Stomach smooth muscle (tissue), 2 donors: ENCODE measurements around the gene PLCL2.
"Not testable (repeated sequence)": the region's sequence is repeated elsewhere in the genome, so short reads cannot be mapped to it uniquely, and the experiment has no call there.

Experiments
- H3K27ac ChIP-seq: one replicate; pipeline ENCODE4 v1.7.0; 2013; ENCODE audit warnings: mild to moderate bottlenecking, low read length, inconsistent platforms
- H3K27me3 ChIP-seq, 2 donors: one replicate each; pipeline ENCODE4 v1.7.0; 2013; ENCODE audit warnings: low read length in 2 of 2; ENCODE audit not compliant: insufficient read depth in 2 of 2, control insufficient read depth in 1 of 2
- H3K36me3 ChIP-seq, 2 donors: one replicate each; pipeline ENCODE4 v1.7.0; 2013; ENCODE audit warnings: low read length in 2 of 2; ENCODE audit not compliant: control insufficient read depth in 2 of 2, insufficient read depth in 2 of 2
- H3K4me1 ChIP-seq: one replicate; pipeline ENCODE4 v1.7.0; 2013; ENCODE audit warnings: low read length; ENCODE audit not compliant: control insufficient read depth, insufficient read depth
- H3K4me3 ChIP-seq, 2 donors: one replicate each; pipeline ENCODE4 v1.7.0; 2013; ENCODE audit warnings: low read length in 2 of 2
- H3K9ac ChIP-seq, 2 donors: one replicate each; pipeline ENCODE4 v1.7.0; 2013; ENCODE audit warnings: low read length in 2 of 2, mild to moderate bottlenecking in 1 of 2
- H3K9me3 ChIP-seq, 2 donors: one replicate each; pipeline ENCODE4 v1.7.0; 2013; ENCODE audit warnings: low read length in 2 of 2; ENCODE audit not compliant: control insufficient read depth in 2 of 2
- donor health status: healthy.
- donor health status: Pancreatic carcinoma.

The PLCL2 gene

DNA sequence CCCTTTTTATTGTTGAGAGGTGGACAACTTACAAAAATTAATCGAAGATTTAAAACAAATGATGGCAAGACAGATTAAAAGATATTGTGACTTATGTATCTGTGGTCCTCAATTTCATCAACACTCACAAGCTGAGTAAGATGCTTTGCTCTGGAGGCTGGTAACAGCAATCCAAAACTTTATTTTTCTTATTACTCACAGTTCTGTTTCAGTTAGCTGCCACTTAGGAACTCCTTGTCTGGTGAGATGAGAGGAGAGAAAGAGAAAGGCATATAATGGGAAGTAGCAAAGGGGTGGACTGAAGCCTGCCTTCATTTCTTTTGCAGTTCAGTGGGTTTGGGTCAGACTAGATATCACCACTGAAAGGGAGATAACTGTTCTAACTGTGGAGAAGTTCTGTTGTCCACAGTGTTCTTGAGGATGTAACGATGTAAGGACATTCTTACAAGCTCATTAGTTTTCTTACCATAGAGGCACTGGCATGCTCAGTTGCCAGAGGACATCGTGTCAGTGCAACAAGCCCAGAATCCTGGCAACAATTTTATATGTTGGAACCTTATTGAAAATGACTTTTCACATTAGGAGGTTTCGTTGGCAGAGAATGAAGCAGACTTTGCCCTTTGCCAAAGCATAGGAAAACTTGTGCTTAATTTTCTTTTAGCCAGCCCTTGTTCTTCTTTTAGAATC is 93.6 kb downstream of the PLCL2 start:
- H3K27me3 ChIP-seq, result no peaks in the 10 kb centered on the region
- no peak overlapping the region for H3K9ac ChIP-seq
- H3K4me3 ChIP-seq, result no peak overlapping the region
- no peak overlapping the region for H3K27ac ChIP-seq
- no peaks in the 10 kb centered on the region for H3K36me3 ChIP-seq
- no peaks in the 10 kb centered on the region for H3K9me3 ChIP-seq
- H3K4me1 ChIP-seq, result no peaks in the 10 kb centered on the region

- Histone ChIP-seq H3K27me3 (no peaks in the 10 kb centered on the region), H3K4me3 (no peak overlapping the region), H3K9ac (no peak overlapping the region), H3K4me1 (no peaks in the 10 kb centered on the region), H3K36me3 (no peaks in the 10 kb centered on the region), H3K27ac (no peak overlapping the region), H3K9me3 (no peaks in the 10 kb centered on the region)
Measured at GRCh38 chr3:16978921-16979271, 94.1 kb downstream of the PLCL2 start.

- H3K27ac ChIP-seq, H3K36me3 ChIP-seq, H3K9me3 ChIP-seq, H3K4me1 ChIP-seq, H3K27me3 ChIP-seq, H3K9ac ChIP-seq, H3K4me3 ChIP-seq: not testable (repeated sequence)
Measured at GRCh38 chr3:16979769-16980515, 95.2 kb downstream of the PLCL2 start.

DNA sequence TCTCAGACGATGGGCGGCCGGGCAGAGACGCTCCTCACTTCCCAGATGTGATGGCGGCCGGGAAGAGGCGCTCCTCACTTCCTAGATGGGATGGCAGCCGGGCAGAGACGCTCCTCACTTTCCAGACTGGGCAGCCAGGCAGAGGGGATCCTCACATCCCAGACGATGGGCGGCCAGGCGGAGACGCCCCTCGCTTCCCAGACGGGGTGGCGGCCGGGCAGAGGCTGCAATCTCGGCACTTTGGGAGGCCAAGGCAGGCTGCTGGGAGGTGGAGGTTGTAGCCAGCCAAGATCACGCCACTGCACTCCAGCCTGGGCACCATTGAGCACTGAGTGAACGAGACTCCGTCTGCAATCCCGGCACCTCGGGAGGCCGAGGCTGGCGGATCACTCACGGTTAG is 95.8 kb downstream of the PLCL2 start:
- H3K4me1 ChIP-seq, H3K27me3 ChIP-seq, H3K27ac ChIP-seq, H3K36me3 ChIP-seq, H3K9me3 ChIP-seq, H3K9ac ChIP-seq, H3K4me3 ChIP-seq: not testable (repeated sequence)

DNA sequence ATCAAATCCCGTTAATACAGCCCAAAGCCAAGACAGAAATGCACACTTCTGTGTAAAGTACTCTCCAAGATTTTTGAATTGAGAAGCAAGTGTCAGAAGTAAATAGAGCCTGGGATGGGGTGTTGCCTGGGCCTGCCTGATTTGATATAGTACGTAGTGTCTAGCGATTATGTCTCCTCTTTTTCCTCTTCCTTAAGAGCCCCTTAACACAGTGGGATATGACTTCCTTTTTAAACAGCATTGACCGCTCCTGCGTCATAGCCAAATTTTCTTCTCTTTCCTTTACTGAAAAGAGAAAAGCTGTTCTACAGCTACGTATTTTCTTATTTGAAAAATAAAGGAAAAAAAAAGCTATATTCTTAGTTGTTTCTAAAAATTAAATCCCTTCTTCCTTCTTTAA is 97.7 kb downstream of the PLCL2 start:
- Histone ChIP-seq H3K27me3 (no peaks in the 10 kb centered on the region), H3K4me1 (no peaks in the 10 kb centered on the region), H3K4me3 (no peak overlapping the region), H3K36me3 (no peaks in the 10 kb centered on the region), H3K9me3 (no peaks in the 10 kb centered on the region), H3K27ac (no peak overlapping the region), H3K9ac (no peak overlapping the region)

DNA sequence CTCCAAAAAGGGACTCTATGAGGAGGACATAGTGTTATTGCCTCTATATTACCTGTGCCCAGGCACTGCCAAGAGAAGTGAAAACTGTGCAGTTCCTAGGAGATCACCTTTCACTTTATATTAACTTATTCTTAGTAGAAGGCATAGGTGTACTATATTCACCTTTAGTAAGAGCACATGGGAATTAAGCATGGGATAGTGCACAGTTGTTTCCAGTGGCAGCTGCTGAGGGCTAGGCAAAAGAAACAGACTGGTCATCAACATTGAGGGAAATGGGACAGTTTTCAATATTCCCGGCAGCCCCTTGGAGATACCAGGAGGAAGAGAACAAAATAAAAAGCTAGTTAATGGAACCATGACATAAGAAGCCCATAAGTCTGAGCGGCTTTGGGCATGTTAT is 100.9 kb downstream of the PLCL2 start:
- H3K27ac ChIP-seq, result no peak overlapping the region
- no peak overlapping the region for H3K9ac ChIP-seq

GRCh38 chr3:16987141-16987540 is 102.4 kb downstream of the PLCL2 start:
- no peak overlapping the region for H3K9ac ChIP-seq
- no peaks in the 10 kb centered on the region for H3K27me3 ChIP-seq
- H3K27ac ChIP-seq, result no peak overlapping the region
- H3K4me3 ChIP-seq, result no peak overlapping the region
- H3K4me1 ChIP-seq, result no peaks in the 10 kb centered on the region
- H3K9me3 ChIP-seq, result no peaks in the 10 kb centered on the region
- no peaks in the 10 kb centered on the region for H3K36me3 ChIP-seq

More for the DNA sequence above, 100.9 kb downstream of the PLCL2 start:
- H3K27me3 ChIP-seq, result no peaks in the 10 kb centered on the region
- H3K4me3 ChIP-seq, result no peak overlapping the region
- no peaks in the 10 kb centered on the region for H3K4me1 ChIP-seq
- H3K36me3 ChIP-seq, result no peaks in the 10 kb centered on the region
- no peaks in the 10 kb centered on the region for H3K9me3 ChIP-seq

DNA sequence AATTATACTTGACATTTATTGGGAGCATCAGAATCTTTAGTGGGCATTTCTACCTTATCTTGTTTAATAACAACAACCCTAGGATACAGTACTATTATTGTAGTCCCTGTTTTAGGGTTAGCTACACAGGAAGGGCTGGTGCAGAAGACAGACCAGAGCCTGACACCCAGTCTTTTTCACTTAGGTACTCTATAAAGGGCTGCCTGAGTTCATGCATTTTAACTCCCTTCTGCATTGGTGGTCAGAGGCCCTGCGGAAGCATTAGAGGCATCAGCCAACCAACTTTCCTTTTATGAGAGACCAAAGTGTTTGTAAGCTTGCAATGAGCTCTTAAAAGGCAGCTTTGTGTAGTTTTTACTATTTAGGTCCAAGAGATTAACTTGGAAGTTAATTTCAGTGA is 105.4 kb downstream of the PLCL2 start:
- H3K36me3 ChIP-seq, result no peaks in the 10 kb centered on the region
- no peak overlapping the region for H3K4me3 ChIP-seq
- H3K4me1 ChIP-seq, result no peaks in the 10 kb centered on the region
- H3K9ac ChIP-seq, result no peak overlapping the region
- H3K27ac ChIP-seq, result no peak overlapping the region
- no peaks in the 10 kb centered on the region for H3K27me3 ChIP-seq
- H3K9me3 ChIP-seq, result no peaks in the 10 kb centered on the region

DNA sequence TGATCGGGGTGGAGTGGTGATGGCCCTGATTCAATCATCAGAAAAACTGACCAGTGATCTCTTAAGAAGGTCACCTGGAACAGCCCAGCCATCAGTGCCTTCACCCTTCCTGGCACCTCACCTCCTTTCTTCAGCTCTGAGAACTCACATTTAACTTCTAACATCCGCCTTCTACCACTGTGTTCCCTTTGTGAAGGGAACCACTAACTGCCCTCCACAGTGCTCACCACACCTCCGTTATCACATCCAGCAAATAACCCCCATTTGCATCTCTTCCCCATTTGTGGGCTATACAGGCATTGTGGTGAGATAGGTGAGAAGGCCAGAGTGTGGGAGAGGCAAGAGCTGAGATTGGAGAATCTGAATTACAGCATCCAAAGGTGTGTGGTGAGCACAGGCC is 107.4 kb downstream of the PLCL2 start:
- no peaks in the 10 kb centered on the region for H3K36me3 ChIP-seq
- no peak overlapping the region for H3K9ac ChIP-seq
- no peaks in the 10 kb centered on the region for H3K27me3 ChIP-seq
- H3K9me3 ChIP-seq, result no peaks in the 10 kb centered on the region
- no peaks in the 10 kb centered on the region for H3K4me1 ChIP-seq
- no peak overlapping the region for H3K4me3 ChIP-seq
- no peak overlapping the region for H3K27ac ChIP-seq

DNA sequence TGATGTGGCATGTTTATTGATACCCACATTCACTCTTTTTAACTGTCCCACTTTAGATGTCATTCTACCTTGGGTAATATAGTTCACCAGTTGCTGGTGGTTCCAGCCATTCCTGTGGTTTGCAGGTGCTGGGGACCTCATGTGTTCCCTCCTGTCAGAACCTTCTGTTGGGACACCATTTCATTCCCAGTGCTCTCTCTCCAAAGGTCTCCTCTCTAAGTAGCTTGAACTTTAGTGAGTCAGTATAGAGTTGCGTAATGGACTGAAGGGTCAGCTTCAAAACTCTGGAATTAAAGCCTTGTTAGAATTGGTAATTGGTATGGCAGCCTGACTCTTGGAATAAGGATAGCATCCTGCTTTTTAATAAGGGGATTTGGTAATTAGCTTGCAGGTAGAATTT is 108.5 kb downstream of the PLCL2 start:
- Histone ChIP-seq H3K27ac (no peak overlapping the region), H3K27me3 (no peaks in the 10 kb centered on the region), H3K9me3 (no peaks in the 10 kb centered on the region), H3K36me3 (no peaks in the 10 kb centered on the region), H3K4me1 (no peaks in the 10 kb centered on the region), H3K9ac (no peak overlapping the region), H3K4me3 (no peak overlapping the region)

DNA sequence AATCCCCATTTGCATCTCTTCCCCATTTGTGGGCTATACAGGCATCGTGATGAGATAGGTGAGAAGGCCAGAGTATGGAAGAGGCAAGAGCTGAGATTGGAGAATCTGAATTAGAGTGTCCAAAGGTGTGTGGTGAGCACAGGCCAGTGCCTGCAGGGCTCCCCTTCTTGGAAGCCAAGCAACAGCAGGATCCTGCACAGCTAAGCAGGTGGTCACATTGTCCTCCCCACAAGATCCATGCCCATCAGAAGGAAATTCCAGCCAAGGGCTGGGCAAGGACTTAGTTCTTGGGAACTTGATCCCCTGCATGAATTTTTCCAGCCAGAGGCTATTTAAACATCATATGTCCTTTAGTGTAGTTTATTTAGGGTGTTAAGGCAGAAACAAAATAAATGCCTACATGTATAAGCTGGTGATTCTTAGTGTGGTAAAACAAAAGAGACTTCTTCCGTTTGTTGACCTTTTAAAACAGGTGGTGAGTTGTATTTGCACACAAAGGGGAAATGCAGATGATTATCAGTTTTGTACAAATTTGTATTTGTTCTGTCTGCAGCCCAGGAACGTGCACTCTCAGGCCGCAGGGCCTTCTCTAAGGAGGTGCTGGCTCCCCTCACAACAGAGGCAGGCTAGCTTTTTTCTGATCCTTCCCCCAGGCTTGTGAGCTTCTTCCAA is 110.2 kb downstream of the PLCL2 start:
- Histone ChIP-seq H3K9ac (no peak overlapping the region), H3K4me1 (no peaks in the 10 kb centered on the region), H3K4me3 (no peak overlapping the region), H3K36me3 (no peaks in the 10 kb centered on the region), H3K9me3 (no peaks in the 10 kb centered on the region), H3K27ac (no peak overlapping the region), H3K27me3 (no peaks in the 10 kb centered on the region)
